ENCODE data around the gene LBX2. TPM values are rescaled to one million over a fixed set of nuclear protein-coding genes. Genes with fewer than 3 reads are reported as not detected.

Gene LBX2
- total and polyA plus RNA-seq, 9 of the 15 experiments (the other 6 are each of a cell fraction or from before 2014, with no cell fraction given), result 0.39 to 6.2 (median 1.8) TPM; not detected in 1

- TF ChIP-seq ZNF407 (IDR thresholded peaks at IDR 0.05; ENCODE audit: low read depth) (no peak), SRF (CRISPR knock-in tag; IDR thresholded peaks at IDR 0.05) (0 out of 4 replicates have a peak, but pooled peaks of 1 of the 2 experiments have one; percentile 3), HES1 (IDR thresholded peaks at IDR 0.05; ENCODE audit: low read depth) (0 out of 2 replicates have a peak, but pooled peaks have one; percentile 2), E2F1 (CRISPR knock-in tag; IDR thresholded peaks at IDR 0.05) (0 out of 2 replicates have a peak, but pooled peaks have one; percentile 38), GABPA (tag; conservative IDR thresholded peaks at IDR 0.05; ENCODE audit: low read depth) (peak; percentile 3; the same call in 1 of the 2 replicates), EP400 (IDR thresholded peaks at IDR 0.05) (0 out of 2 replicates have a peak, but pooled peaks have one; percentile 0), ARID1B (IDR thresholded peaks at IDR 0.05) (0 out of 2 replicates have a peak, but pooled peaks have one; percentile 5), ATF3 (IDR thresholded peaks at IDR 0.05) (peak; percentile 46; the same call in 1 of the 2 replicates), ATF3 (CRISPR knock-in tag; conservative IDR thresholded peaks at IDR 0.05) (peak; percentile 39; the same call in 1 of the 2 replicates), ZFX (CRISPR knock-in tag; IDR thresholded peaks at IDR 0.05) (peak; percentile 67; the same call in 1 of the 2 replicates), SIN3A (IDR thresholded peaks at IDR 0.05; ENCODE audit: borderline replicate concordance in 2 of 2, control insufficient read depth in 1 of 2, low read depth in 2 of 2, low read length in 2 of 2) (peak in 1 of 2 experiments; percentile 19; a peak in 1 of 4 replicates), ZNF766 (CRISPR knock-in tag; conservative IDR thresholded peaks at IDR 0.05) (0 out of 2 replicates have a peak, but pooled peaks have one; percentile 48), MXI1 (IDR thresholded peaks at IDR 0.05; ENCODE audit: low read depth, low read length) (no peak)
Measured at GRCh38 chr2:74503506-74504475, 4.4 kb upstream of the LBX2 start (continued).

Data from K562 (cell line).